ENCODE measurements around the gene PDE7B.
"Not testable (repeated sequence)": the region's sequence is repeated elsewhere in the genome, so short reads cannot be mapped to it uniquely, and the experiment has no call there.

GRCh38 chr6:136224974-136225373, 373.5 kb downstream of the PDE7B start:
- TF ChIP-seq CTCF (IDR thresholded peaks at IDR 0.05; ENCODE audit: insufficient read depth, low read length); REST (IDR thresholded peaks at IDR 0.05; ENCODE audit: insufficient replicate concordance, low read depth); POLR2AphosphoS5 (IDR thresholded peaks at IDR 0.05; ENCODE audit: low read depth); GABPA (IDR thresholded peaks at IDR 0.05; ENCODE audit: low read depth): not testable (repeated sequence)
